ENCODE results near the gene TSNAX. TPM values are rescaled to one million over a fixed set of nuclear protein-coding genes. Genes with fewer than 3 reads are reported as not detected.

The TSNAX gene
- total and polyA plus RNA-seq, 4 donors: 12.8 to 25.4 (median 19.6) TPM

DNA sequence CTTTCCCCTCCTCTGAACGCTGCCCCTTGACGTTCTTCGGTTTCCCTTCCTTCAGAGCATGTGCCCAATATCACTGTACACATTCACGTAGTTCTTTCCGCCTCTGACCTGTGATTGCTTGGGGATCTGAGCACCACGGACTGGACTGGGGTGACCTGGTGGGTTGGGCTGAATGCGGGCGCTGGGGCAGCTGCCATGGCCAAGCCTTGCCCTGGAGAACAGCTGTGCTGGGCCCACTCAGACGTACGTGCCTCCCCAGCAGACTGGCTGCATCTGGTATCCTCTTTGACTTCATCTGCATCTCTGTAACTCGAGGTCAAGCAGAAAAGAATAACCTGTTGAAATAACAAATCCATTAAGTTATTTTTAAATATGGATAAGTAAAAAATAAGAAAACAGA lies 63.0 kb downstream of the TSNAX start:
- Histone ChIP-seq H3K9ac (ENCODE audit: low read depth in 1 of 2, low read length in 2 of 2) (no peak overlapping the region), H3K4me3 (ENCODE audit: low read depth in 1 of 3, low read length in 3 of 3) (no peak overlapping the region)

DNA sequence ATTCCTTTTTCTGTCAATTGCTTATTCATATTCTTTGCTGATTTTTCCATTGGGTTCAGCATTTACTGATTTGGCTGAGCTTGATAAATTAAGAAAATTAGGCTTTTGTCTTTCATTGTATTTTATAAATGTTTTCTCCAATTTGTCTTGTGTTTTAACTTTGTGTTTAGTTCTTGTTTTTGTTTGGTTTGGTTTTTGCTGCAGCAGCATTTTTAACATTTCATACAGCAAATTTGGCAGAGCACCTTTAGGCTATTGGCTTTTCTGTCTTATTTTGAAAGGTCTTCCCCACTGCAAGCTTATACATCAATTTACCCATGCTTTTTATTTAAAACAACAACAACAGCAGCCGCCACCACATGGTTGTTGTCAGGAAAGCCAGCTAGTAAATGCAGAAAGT lies 64.3 kb downstream of the TSNAX start:
- H3K9me3 ChIP-seq (ENCODE audit: control insufficient read depth in 4 of 4, low read length in 3 of 4): no peaks in the 10 kb centered on the region
- H3K36me3 ChIP-seq (ENCODE audit: control insufficient read depth in 4 of 4, insufficient read depth in 3 of 4, low read depth in 1 of 4, low read length in 3 of 4): no peaks in the 10 kb centered on the region
- no peaks in the 10 kb centered on the region for H3K27me3 ChIP-seq (ENCODE audit: control insufficient read depth in 4 of 4, insufficient read depth in 4 of 4, low read length in 3 of 4)
- no peaks in the 10 kb centered on the region for H3K4me1 ChIP-seq (ENCODE audit: control insufficient read depth in 4 of 4, insufficient read depth in 4 of 4, low read length in 3 of 4)
- H3K9ac ChIP-seq (ENCODE audit: low read depth in 1 of 2, low read length in 2 of 2): no peak overlapping the region
- WGBS: 66% methylated on average over 1 of the region's 1 CpG
- no peak for DNase-seq (ENCODE audit: low spot score)
- no peak overlapping the region for H3K27ac ChIP-seq (ENCODE audit: low read depth in 1 of 2, low read length in 2 of 2)
- H3K4me3 ChIP-seq (ENCODE audit: low read depth in 1 of 3, low read length in 3 of 3): no peak overlapping the region
- TF ChIP-seq EGR1 (IDR thresholded peaks at IDR 0.05; ENCODE audit: low read depth in 2 of 2) (no peak), NR2F2 (IDR thresholded peaks at IDR 0.05) (no peak), HNF4A (conservative IDR thresholded peaks at IDR 0.05) (no peak), RXRA (IDR thresholded peaks at IDR 0.05) (no peak), HNF4G (IDR thresholded peaks at IDR 0.05) (no peak), SP1 (IDR thresholded peaks at IDR 0.05) (no peak)
- TF ChIP-seq, protein P1, sequence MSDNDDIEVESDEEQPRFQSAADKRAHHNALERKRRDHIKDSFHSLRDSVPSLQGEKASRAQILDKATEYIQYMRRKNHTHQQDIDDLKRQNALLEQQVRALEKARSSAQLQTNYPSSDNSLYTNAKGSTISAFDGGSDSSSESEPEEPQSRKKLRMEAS (IDR thresholded peaks at IDR 0.05): no peak
- TF ChIP-seq, protein P2, sequence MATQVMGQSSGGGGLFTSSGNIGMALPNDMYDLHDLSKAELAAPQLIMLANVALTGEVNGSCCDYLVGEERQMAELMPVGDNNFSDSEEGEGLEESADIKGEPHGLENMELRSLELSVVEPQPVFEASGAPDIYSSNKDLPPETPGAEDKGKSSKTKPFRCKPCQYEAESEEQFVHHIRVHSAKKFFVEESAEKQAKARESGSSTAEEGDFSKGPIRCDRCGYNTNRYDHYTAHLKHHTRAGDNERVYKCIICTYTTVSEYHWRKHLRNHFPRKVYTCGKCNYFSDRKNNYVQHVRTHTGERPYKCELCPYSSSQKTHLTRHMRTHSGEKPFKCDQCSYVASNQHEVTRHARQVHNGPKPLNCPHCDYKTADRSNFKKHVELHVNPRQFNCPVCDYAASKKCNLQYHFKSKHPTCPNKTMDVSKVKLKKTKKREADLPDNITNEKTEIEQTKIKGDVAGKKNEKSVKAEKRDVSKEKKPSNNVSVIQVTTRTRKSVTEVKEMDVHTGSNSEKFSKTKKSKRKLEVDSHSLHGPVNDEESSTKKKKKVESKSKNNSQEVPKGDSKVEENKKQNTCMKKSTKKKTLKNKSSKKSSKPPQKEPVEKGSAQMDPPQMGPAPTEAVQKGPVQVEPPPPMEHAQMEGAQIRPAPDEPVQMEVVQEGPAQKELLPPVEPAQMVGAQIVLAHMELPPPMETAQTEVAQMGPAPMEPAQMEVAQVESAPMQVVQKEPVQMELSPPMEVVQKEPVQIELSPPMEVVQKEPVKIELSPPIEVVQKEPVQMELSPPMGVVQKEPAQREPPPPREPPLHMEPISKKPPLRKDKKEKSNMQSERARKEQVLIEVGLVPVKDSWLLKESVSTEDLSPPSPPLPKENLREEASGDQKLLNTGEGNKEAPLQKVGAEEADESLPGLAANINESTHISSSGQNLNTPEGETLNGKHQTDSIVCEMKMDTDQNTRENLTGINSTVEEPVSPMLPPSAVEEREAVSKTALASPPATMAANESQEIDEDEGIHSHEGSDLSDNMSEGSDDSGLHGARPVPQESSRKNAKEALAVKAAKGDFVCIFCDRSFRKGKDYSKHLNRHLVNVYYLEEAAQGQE (IDR thresholded peaks at IDR 0.05): no peak

More for the DNA sequence above, 63.0 kb downstream of the TSNAX start:
- H3K4me1 ChIP-seq (ENCODE audit: control insufficient read depth in 4 of 4, insufficient read depth in 4 of 4, low read length in 3 of 4): no peaks in the 10 kb centered on the region
- no peak overlapping the region for H3K27ac ChIP-seq (ENCODE audit: low read depth in 1 of 2, low read length in 2 of 2)
- TF ChIP-seq EGR1 (IDR thresholded peaks at IDR 0.05; ENCODE audit: low read depth in 2 of 2) (no peak), RXRA (IDR thresholded peaks at IDR 0.05) (no peak), JUND (IDR thresholded peaks at IDR 0.05) (no peak), GABPA (IDR thresholded peaks at IDR 0.05 in 1 of 2, conservative IDR thresholded peaks at IDR 0.05 in 1 of 2) (no peak), YY1 (IDR thresholded peaks at IDR 0.05) (no peak), HNF4G (IDR thresholded peaks at IDR 0.05) (no peak), SP1 (IDR thresholded peaks at IDR 0.05) (no peak)
- TF ChIP-seq, protein P3, sequence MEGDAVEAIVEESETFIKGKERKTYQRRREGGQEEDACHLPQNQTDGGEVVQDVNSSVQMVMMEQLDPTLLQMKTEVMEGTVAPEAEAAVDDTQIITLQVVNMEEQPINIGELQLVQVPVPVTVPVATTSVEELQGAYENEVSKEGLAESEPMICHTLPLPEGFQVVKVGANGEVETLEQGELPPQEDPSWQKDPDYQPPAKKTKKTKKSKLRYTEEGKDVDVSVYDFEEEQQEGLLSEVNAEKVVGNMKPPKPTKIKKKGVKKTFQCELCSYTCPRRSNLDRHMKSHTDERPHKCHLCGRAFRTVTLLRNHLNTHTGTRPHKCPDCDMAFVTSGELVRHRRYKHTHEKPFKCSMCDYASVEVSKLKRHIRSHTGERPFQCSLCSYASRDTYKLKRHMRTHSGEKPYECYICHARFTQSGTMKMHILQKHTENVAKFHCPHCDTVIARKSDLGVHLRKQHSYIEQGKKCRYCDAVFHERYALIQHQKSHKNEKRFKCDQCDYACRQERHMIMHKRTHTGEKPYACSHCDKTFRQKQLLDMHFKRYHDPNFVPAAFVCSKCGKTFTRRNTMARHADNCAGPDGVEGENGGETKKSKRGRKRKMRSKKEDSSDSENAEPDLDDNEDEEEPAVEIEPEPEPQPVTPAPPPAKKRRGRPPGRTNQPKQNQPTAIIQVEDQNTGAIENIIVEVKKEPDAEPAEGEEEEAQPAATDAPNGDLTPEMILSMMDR (IDR thresholded peaks at IDR 0.05; ENCODE audit: low read depth, low read length, missing input control): no peak
- TF ChIP-seq, protein P2 (IDR thresholded peaks at IDR 0.05): no peak
- TF ChIP-seq, protein P1 (IDR thresholded peaks at IDR 0.05): no peak
- TF ChIP-seq, protein P4, sequence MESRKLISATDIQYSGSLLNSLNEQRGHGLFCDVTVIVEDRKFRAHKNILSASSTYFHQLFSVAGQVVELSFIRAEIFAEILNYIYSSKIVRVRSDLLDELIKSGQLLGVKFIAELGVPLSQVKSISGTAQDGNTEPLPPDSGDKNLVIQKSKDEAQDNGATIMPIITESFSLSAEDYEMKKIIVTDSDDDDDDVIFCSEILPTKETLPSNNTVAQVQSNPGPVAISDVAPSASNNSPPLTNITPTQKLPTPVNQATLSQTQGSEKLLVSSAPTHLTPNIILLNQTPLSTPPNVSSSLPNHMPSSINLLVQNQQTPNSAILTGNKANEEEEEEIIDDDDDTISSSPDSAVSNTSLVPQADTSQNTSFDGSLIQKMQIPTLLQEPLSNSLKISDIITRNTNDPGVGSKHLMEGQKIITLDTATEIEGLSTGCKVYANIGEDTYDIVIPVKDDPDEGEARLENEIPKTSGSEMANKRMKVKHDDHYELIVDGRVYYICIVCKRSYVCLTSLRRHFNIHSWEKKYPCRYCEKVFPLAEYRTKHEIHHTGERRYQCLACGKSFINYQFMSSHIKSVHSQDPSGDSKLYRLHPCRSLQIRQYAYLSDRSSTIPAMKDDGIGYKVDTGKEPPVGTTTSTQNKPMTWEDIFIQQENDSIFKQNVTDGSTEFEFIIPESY (IDR thresholded peaks at IDR 0.05): no peak
- TF ChIP-seq, protein P5, sequence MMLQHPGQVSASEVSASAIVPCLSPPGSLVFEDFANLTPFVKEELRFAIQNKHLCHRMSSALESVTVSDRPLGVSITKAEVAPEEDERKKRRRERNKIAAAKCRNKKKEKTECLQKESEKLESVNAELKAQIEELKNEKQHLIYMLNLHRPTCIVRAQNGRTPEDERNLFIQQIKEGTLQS (IDR thresholded peaks at IDR 0.05): no peak
- H3K27me3 ChIP-seq (ENCODE audit: control insufficient read depth in 4 of 4, insufficient read depth in 4 of 4, low read length in 3 of 4): no peaks in the 10 kb centered on the region
- H3K9me3 ChIP-seq (ENCODE audit: control insufficient read depth in 4 of 4, low read length in 3 of 4): no peaks in the 10 kb centered on the region
- WGBS: 74% methylated on average over 11 of the region's 11 CpGs
- no peak for DNase-seq (ENCODE audit: low spot score)
- no peaks in the 10 kb centered on the region for H3K36me3 ChIP-seq (ENCODE audit: control insufficient read depth in 4 of 4, insufficient read depth in 3 of 4, low read depth in 1 of 4, low read length in 3 of 4)

Data from liver (tissue), 9 donors.